SU-DHL-6 (cell line): ENCODE data around the gene LCNL1.

Source experiments
- H2AFZ ChIP-seq: fragments of 200-600 bp; sonication (generic); 2 replicates; pipeline ENCODE4 v1.6.1; 2014; ENCODE audit warnings: low read depth, mild to moderate bottlenecking, moderate library complexity, mixed read lengths, antibody characterized with exemption, low read length; ENCODE audit not compliant: severe bottlenecking
- H3F3A ChIP-seq: fragments of 200-600 bp; shearing (Covaris generic); 2 replicates; pipeline ENCODE4 v1.6.0; 2016; ENCODE audit warnings: antibody characterized with exemption, mild to moderate bottlenecking; ENCODE audit not compliant: insufficient read depth
- H3K27ac ChIP-seq: fragments of 200-600 bp; sonication (generic); 2 replicates; pipeline ENCODE4 v1.5.1; 2016; ENCODE audit warnings: low read depth, mild to moderate bottlenecking, low read length, moderate library complexity, mixed read lengths
- H3K27me3 ChIP-seq: fragments of 200-600 bp; sonication (generic), shearing (Covaris generic); 2 replicates; pipeline ENCODE4 v1.6.0; 2014; ENCODE audit warnings: mild to moderate bottlenecking, low read length
- H3K36me3 ChIP-seq: fragments of 200-600 bp; sonication (generic); 2 replicates; pipeline ENCODE4 v1.6.1; 2014; ENCODE audit warnings: mild to moderate bottlenecking, low read length, mixed read lengths
- H3K4me2 ChIP-seq: fragments of 300-600, 200-600 bp; shearing (Covaris generic), sonication (generic); 2 replicates; pipeline ENCODE4 v1.6.0; 2014; ENCODE audit warnings: low read length, low read depth, mild to moderate bottlenecking; ENCODE audit not compliant: poor library complexity, severe bottlenecking
- H3K4me3 ChIP-seq: fragments of 200-600 bp; sonication (generic); 2 replicates; pipeline ENCODE4 v1.5.1; 2014; ENCODE audit warnings: antibody characterized with exemption, low read length, mild to moderate bottlenecking, mixed read lengths; ENCODE audit not compliant: insufficient read depth, poor library complexity, severe bottlenecking
- H3K79me2 ChIP-seq: fragments of 200-600 bp; sonication (generic); 2 replicates; pipeline ENCODE4 v1.6.1; 2014; ENCODE audit warnings: mild to moderate bottlenecking, low read length, moderate library complexity; ENCODE audit not compliant: insufficient read depth
- H3K9ac ChIP-seq: fragments of 200-600 bp; sonication (generic); 2 replicates; pipeline ENCODE4 v1.7.0; 2014; ENCODE audit warnings: mild to moderate bottlenecking, low read length
- H3K9me2 ChIP-seq: fragments of 200-600 bp; sonication (generic); replicated peaks from 2 replicates; pipeline ENCODE4 v1.6.1; 2014; ENCODE audit warnings: low read length; ENCODE audit not compliant: insufficient read depth
- H3K9me3 ChIP-seq: fragments of 200-600 bp; sonication (generic); 2 replicates; pipeline ENCODE4 v1.6.1; 2014; ENCODE audit warnings: low read length, mixed read lengths; ENCODE audit not compliant: insufficient read depth
- H4K20me1 ChIP-seq: fragments of 200-600 bp; sonication (generic); 2 replicates; pipeline ENCODE4 v1.6.1; 2014; ENCODE audit warnings: low read depth, mild to moderate bottlenecking, antibody characterized with exemption, low read length, moderate library complexity, mixed read lengths
- EZH2phosphoT487 ChIP-seq: fragments of 200-600 bp; sonication (generic), shearing (Covaris generic); conservative IDR thresholded peaks from 2 replicates; pipeline ENCODE4 v1.6.1; 2018; ENCODE audit warnings: mild to moderate bottlenecking, antibody characterized with exemption, low read length, moderate library complexity, mixed read lengths
- TF ChIP-seq, protein P1 (sequence below): fragments of 200-600 bp; sonication (generic); IDR thresholded peaks from one replicate; pipeline ENCODE4 v1.5.1; 2017; ENCODE audit warnings: antibody characterized with exemption, mild to moderate bottlenecking, low read length, moderate library complexity; ENCODE audit not compliant: insufficient read depth, poor library complexity, severe bottlenecking

LCNL1 gene

DNA sequence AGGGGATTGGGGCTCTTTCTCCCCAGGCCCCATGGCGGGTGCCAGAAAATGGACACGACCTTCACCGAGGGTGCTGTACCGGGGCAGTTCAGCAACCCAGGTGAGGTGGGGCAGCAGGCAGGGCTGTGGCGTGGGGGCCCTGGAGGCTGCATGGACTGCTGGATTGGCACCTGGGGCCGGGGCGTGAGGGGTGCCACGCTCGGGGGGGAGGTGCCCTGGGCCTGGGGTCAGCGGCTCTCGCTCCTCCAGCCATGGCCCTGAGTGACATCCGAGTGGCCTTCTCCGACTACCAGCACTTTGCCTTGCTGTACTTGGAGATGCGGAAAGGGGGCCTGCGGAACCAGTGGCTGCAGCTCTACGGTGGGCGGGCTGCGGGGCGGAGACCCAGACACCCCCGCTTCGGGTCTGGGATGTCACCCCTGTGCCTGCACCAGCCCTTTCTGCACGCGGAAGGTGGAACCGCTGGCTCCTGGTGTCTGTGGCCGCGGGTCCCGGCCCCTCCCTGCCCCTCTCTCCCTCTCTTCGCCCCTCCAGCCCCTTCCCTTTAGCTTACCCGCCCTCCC lies 1.8 kb downstream of the LCNL1 start:
- H3K27me3 ChIP-seq = no peaks in the 10 kb centered on the region
- H3K4me2 ChIP-seq = no peak overlapping the region
- H3K9me2 ChIP-seq = no peaks in the 10 kb centered on the region
- no peak overlapping the region for H2AFZ ChIP-seq
- no peaks in the 10 kb centered on the region for H3K36me3 ChIP-seq
- H3F3A ChIP-seq = no peaks in the 10 kb centered on the region
- no peaks in the 10 kb centered on the region for H3K9me3 ChIP-seq
- H4K20me1 ChIP-seq = no peaks in the 10 kb centered on the region
- H3K4me3 ChIP-seq = no peak overlapping the region
- no peak overlapping the region for H3K9ac ChIP-seq
- TF ChIP-seq EZH2phosphoT487 = no peak
- TF ChIP-seq, protein P1, sequence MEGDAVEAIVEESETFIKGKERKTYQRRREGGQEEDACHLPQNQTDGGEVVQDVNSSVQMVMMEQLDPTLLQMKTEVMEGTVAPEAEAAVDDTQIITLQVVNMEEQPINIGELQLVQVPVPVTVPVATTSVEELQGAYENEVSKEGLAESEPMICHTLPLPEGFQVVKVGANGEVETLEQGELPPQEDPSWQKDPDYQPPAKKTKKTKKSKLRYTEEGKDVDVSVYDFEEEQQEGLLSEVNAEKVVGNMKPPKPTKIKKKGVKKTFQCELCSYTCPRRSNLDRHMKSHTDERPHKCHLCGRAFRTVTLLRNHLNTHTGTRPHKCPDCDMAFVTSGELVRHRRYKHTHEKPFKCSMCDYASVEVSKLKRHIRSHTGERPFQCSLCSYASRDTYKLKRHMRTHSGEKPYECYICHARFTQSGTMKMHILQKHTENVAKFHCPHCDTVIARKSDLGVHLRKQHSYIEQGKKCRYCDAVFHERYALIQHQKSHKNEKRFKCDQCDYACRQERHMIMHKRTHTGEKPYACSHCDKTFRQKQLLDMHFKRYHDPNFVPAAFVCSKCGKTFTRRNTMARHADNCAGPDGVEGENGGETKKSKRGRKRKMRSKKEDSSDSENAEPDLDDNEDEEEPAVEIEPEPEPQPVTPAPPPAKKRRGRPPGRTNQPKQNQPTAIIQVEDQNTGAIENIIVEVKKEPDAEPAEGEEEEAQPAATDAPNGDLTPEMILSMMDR = no peak
- no peak overlapping the region for H3K27ac ChIP-seq
- no peaks in the 10 kb centered on the region for H3K79me2 ChIP-seq

DNA sequence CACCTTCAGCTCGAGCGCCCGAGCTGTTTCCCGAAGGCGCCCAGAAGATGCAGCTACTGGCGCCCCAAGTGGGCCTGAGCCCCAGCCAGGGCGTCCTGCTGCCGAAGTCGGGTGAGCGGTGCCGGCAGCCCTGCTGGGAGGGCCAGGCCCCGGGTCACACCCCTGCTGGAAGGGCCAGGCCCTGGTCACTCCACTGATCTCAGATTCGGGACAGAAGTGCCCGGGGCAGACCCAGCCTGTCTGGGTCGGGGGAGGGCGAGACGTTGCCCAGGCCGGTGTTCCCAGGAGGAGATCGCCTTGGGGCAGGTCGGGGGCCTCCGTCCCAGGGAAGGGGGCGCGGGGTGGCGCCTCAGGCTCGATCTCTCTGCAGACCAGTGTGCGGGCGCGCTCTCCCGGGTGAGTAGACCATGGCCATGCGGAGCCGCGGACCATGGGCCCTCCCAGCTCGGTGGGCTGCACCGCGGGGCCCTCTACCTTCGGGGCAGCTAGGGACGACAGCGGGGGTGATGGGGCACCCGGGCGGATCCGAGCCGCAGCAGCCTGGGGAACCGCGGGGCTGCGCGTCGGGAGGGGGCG lies 2.3 kb downstream of the LCNL1 start:
- no peaks in the 10 kb centered on the region for H3K9me2 ChIP-seq
- no peak overlapping the region for H2AFZ ChIP-seq
- TF ChIP-seq, protein P1 = no peak
- no peak for TF ChIP-seq EZH2phosphoT487
- no peaks in the 10 kb centered on the region for H4K20me1 ChIP-seq
- no peak overlapping the region for H3K4me2 ChIP-seq
- no peak overlapping the region for H3K27ac ChIP-seq
- H3K36me3 ChIP-seq = no peaks in the 10 kb centered on the region
- H3K27me3 ChIP-seq = no peaks in the 10 kb centered on the region
- H3K79me2 ChIP-seq = no peaks in the 10 kb centered on the region
- no peaks in the 10 kb centered on the region for H3K9me3 ChIP-seq
- no peaks in the 10 kb centered on the region for H3F3A ChIP-seq
- H3K4me3 ChIP-seq = no peak overlapping the region
- no peak overlapping the region for H3K9ac ChIP-seq

DNA sequence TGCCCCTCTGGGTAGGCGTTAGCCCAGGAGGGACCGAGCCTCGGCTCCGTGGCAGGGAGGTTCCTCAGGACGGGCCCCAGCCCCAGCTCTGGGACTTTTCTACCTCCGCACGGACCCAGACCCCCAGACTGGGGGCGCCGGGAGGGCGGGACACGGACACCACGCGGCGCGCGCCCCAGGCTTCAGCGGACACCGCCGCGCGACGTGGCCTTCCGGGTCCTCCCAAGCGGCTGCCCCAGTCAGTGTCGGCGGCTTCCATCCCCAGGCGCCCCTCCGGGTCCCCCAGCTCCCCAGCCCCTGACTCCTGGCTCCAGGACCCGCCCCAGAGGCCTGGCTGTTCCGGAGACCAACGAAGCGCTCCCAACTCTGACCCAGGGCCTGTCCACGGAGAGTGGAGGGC lies 3.1 kb downstream of the LCNL1 start:
- Histone ChIP-seq H3K27me3 (no peaks in the 10 kb centered on the region), H3K4me2 (no peak overlapping the region), H3K79me2 (no peaks in the 10 kb centered on the region)

More for the DNA sequence above, 3.1 kb downstream of the LCNL1 start:
- Histone ChIP-seq H3K9me2 (no peaks in the 10 kb centered on the region), H3F3A (no peaks in the 10 kb centered on the region), H3K9me3 (no peaks in the 10 kb centered on the region), H3K27ac (no peak overlapping the region), H4K20me1 (no peaks in the 10 kb centered on the region), H2AFZ (no peak overlapping the region), H3K9ac (no peak overlapping the region), H3K36me3 (no peaks in the 10 kb centered on the region), H3K4me3 (no peak overlapping the region)
- TF ChIP-seq EZH2phosphoT487 = no peak
- TF ChIP-seq, protein P1 = no peak
